Kidney (tissue), 14 donors: Measurements from ENCODE around the gene AGPAT4. TPM values are rescaled to one million over a fixed set of nuclear protein-coding genes. Genes with fewer than 3 reads are reported as not detected.

Source experiments
- DNase-seq, 5 donors: peaks; one replicate each; pipeline ENCODE4 v3.0.0-alpha.2; 2013 to 2020
- FAIRE-seq: peaks from 2 replicates; lab custom pipeline; 2012; peaks lifted over from hg19 to GRCh38; lab: Jason Lieb, UNC
- H3K27ac ChIP-seq, 2 donors: one replicate each; pipeline ENCODE4 v1.7.0; 2013; ENCODE audit warnings: low read depth in 2 of 2, low read length in 2 of 2, inconsistent platforms in 1 of 2
- H3K27me3 ChIP-seq: one replicate; pipeline ENCODE4 v1.7.1; 2013; ENCODE audit warnings: low read length, inconsistent platforms; ENCODE audit not compliant: control insufficient read depth, insufficient read depth
- H3K36me3 ChIP-seq, 3 donors: one replicate each; pipeline versions ENCODE4 v1.7.0 to v1.7.1; 2013; ENCODE audit warnings: low read length in 3 of 3, control low read depth in 1 of 3, inconsistent platforms in 1 of 3; ENCODE audit not compliant: insufficient read depth in 3 of 3, control insufficient read depth in 2 of 3
- H3K4me1 ChIP-seq, 3 donors: one replicate each; pipeline versions ENCODE4 v1.7.0 to v1.7.1; 2013; ENCODE audit warnings: low read length in 3 of 3, inconsistent platforms in 1 of 3, low read depth in 1 of 3; ENCODE audit not compliant: control insufficient read depth in 2 of 3, insufficient read depth in 2 of 3
- H3K4me3 ChIP-seq, 3 donors: one replicate each; pipeline versions ENCODE4 v1.7.0 to v1.8.1; 2013; ENCODE audit warnings: low read length in 3 of 3, control low read depth in 1 of 3, inconsistent platforms in 1 of 3
- H3K9ac ChIP-seq, 3 donors: one replicate each; pipeline versions ENCODE4 v1.7.0 to v1.7.1; 2013; ENCODE audit warnings: low read length in 3 of 3, control low read depth in 1 of 3, inconsistent platforms in 1 of 3
- H3K9me3 ChIP-seq, 3 donors: one replicate each; pipeline versions ENCODE4 v1.7.0 to v1.7.1; 2013; ENCODE audit warnings: low read length in 3 of 3, control low read depth in 1 of 3, inconsistent platforms in 1 of 3; ENCODE audit not compliant: control insufficient read depth in 2 of 3, insufficient read depth in 1 of 3
- intact Hi-C: fragments of 100-400 bp; cut with DNase I; formaldehyde crosslinking; loops from one replicate; pipeline ENCODE4 v1.11.1; 2022
- polyA plus RNA-seq: library from polyadenylated mRNA; stranded (reverse); fragments of 350-450 nt; fragmentation: Illumina TruSeq; extraction: RNeasy Lipid Tissue Mini Kit (QIAGEN cat#74804); gene quantifications from one replicate; pipeline ENCODE4 v1.2.3, GENCODE V29; 2014; ENCODE audit warnings: low read depth, low replicate concordance; ENCODE audit not compliant: insufficient read depth
- total RNA-seq: library from RNA; stranded (reverse); fragmentation: NEBNext Ultra II Directional; extraction: Animal tissue kit (Norgen Biotek cat#: 25700); gene quantifications from one replicate; pipeline ENCODE4 v1.2.1, GENCODE V29; 2021
- TF ChIP-seq, protein P1 (sequence below): IDR thresholded peaks from 3 replicates; pipeline ENCODE4 v1.5.1; 2012; ENCODE audit warnings: mild to moderate bottlenecking, moderate library complexity, borderline replicate concordance; ENCODE audit not compliant: insufficient read depth; ENCODE audit errors: extremely low read depth
- donor health status: control.
- donor health status: control.
- donor health status: control.
- donor health status: control.
- donor health status: control.
- donor health status: DM: yes; HTN: yes; CAD: no.
- donor health status: Normal renal cell carcinoma (clear cell type).

Gene AGPAT4
- total and polyA plus RNA-seq, 2 donors from 2014 or later, result 3.3 to 12.3 TPM

DNA sequence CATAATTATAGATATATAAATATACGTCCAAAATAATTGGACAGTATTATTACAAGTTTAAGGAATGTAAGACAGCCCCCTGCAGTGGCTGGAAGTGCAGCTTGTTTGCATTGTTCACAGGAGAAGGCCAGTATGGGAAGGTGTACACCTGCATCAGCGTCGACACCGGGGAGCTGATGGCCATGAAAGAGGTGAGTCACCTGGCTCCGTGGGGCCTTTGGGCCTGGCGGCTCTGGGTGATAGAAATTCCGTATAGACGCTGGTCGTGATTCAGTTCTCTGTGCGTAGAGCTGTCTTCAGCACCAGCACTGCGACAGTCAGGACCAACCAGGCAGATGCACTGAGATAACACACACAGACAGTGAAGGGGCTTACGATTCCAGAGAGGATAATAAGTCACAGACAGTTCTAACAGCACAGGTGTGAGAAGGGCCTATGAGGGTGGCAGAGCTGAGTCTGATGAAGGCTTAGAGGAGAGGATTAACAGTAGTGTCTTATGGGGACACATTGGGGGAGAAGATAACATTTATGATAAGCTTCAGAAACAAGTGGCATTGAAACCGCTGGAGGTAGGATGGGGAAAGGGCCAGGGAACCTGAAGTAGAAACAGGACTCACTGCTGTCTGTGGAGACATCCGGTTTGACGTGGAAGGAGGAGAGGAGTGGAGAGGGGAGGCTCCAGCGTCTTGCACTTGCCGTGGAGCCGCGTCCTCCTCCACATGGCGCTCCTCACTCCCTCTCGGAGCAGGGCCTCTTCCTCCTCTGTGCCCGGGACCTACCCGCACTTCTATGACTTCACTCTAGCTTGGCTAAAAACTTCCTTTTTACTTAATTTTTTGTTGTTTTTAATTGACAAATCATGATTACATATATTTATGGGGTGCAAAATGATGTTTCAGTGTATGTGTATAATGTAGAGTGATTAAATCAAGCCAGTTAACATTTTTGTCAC, 165.8 kb downstream of the AGPAT4 start:
- intact Hi-C loops, result no loop called here

DNA sequence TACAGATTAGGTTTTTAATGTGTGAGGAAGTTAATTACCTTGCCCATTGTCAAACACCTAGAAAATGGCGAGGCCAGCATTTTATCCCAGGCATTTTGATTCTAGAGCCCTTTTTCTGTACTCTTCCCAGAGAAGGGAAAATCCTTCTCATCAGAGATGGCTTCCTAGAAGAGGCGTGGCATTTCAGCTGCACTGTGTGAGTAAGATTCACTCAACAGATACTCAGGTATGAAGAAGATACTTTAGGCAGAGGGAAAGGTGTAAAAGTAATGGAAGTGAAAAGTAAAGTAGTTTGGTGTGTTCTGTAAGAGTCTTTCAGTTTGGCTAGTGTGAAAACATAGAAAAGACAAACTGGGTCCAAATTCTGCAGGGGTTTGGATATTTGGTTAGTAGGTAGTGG, 168.5 kb downstream of the AGPAT4 start:
- no peak overlapping the region for H3K27ac ChIP-seq
- no peak overlapping the region for H3K4me3 ChIP-seq
- H3K27me3 ChIP-seq, result no peaks in the 10 kb centered on the region
- no peak overlapping the region for H3K9ac ChIP-seq
- no peak for FAIRE-seq
- peaks cover 7 to 48% (median 30%) of the 10 kb centered on the region in 3 donors for H3K36me3 ChIP-seq
- TF ChIP-seq, protein P1, sequence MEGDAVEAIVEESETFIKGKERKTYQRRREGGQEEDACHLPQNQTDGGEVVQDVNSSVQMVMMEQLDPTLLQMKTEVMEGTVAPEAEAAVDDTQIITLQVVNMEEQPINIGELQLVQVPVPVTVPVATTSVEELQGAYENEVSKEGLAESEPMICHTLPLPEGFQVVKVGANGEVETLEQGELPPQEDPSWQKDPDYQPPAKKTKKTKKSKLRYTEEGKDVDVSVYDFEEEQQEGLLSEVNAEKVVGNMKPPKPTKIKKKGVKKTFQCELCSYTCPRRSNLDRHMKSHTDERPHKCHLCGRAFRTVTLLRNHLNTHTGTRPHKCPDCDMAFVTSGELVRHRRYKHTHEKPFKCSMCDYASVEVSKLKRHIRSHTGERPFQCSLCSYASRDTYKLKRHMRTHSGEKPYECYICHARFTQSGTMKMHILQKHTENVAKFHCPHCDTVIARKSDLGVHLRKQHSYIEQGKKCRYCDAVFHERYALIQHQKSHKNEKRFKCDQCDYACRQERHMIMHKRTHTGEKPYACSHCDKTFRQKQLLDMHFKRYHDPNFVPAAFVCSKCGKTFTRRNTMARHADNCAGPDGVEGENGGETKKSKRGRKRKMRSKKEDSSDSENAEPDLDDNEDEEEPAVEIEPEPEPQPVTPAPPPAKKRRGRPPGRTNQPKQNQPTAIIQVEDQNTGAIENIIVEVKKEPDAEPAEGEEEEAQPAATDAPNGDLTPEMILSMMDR, result no peak
- intact Hi-C loops, result no loop called here
- no peaks in the 10 kb centered on the region for H3K9me3 ChIP-seq
- H3K4me1 ChIP-seq, result no peaks in the 10 kb centered on the region
- DNase-seq, result no peak

More for the DNA sequence above, 165.8 kb downstream of the AGPAT4 start:
- DNase-seq, result no peak
- no peaks in the 10 kb centered on the region for H3K9me3 ChIP-seq
- H3K4me1 ChIP-seq, result no peaks in the 10 kb centered on the region
- no peak overlapping the region for H3K4me3 ChIP-seq
- H3K36me3 ChIP-seq, result peaks cover 16 to 59% (median 42%) of the 10 kb centered on the region in 3 donors
- no peak overlapping the region for H3K27ac ChIP-seq
- TF ChIP-seq, protein P1, result no peak
- no peak overlapping the region for H3K9ac ChIP-seq
- H3K27me3 ChIP-seq, result no peaks in the 10 kb centered on the region
- no peak for FAIRE-seq

DNA sequence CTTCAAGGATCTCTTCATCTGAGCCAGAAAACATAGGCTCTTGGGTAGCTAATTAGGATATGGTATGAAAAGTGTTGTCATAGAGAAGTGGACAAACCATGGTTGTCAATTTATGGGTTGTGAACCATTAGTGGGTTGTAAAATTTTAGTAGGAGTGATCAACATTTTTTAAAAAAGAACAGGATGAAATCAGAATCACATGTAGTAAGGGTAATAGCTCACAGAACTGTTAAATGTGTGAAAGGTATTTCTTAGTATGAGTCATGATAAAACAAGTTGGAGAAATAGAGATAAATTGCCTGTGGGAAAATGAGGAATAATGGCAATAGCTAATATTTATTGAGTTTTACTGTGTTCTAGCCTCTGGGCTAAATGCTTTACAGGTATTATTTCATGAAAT, 168.9 kb downstream of the AGPAT4 start:
- H3K27me3 ChIP-seq, result no peaks in the 10 kb centered on the region
- no peak overlapping the region for H3K9ac ChIP-seq
- FAIRE-seq, result no peak
- TF ChIP-seq, protein P1, result no peak
- DNase-seq, result no peak
- peaks cover 7 to 50% (median 28%) of the 10 kb centered on the region in 3 donors for H3K36me3 ChIP-seq
- no peak overlapping the region for H3K4me3 ChIP-seq
- H3K4me1 ChIP-seq, result no peaks in the 10 kb centered on the region
- H3K27ac ChIP-seq, result no peak overlapping the region
- intact Hi-C loops, result no loop called here
- no peaks in the 10 kb centered on the region for H3K9me3 ChIP-seq
